AML-193 (cell line): ENCODE measurements around the gene STYXL1.
"Not testable (repeated sequence)": the region's sequence is repeated elsewhere in the genome, so short reads cannot be mapped to it uniquely, and the experiment has no call there.

Source experiments
- DNase-seq, 2 experiments: peaks; one replicate each; lab custom pipeline; 2025; lab: John Stamatoyannopoulos, UW

The STYXL1 gene, protein sequence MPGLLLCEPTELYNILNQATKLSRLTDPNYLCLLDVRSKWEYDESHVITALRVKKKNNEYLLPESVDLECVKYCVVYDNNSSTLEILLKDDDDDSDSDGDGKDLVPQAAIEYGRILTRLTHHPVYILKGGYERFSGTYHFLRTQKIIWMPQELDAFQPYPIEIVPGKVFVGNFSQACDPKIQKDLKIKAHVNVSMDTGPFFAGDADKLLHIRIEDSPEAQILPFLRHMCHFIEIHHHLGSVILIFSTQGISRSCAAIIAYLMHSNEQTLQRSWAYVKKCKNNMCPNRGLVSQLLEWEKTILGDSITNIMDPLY

GRCh38 chr7:76047811-76048667, at the start of gene STYXL1, which contains the start of gene MDH2:
Gene STYXL1 (minus strand): TSS chr7:76048000. CDS start chr7:76030523, 17,477 bp downstream.
Gene MDH2 (plus strand): TSS chr7:76048106. CDS start chr7:76048161, 55 bp downstream.
- peak; percentile 87 to 89 for DNase-seq

- DNase-seq, result no peak
Measured at GRCh38 chr7:76095908-76096307, 48.1 kb upstream of the STYXL1 start.

DNA sequence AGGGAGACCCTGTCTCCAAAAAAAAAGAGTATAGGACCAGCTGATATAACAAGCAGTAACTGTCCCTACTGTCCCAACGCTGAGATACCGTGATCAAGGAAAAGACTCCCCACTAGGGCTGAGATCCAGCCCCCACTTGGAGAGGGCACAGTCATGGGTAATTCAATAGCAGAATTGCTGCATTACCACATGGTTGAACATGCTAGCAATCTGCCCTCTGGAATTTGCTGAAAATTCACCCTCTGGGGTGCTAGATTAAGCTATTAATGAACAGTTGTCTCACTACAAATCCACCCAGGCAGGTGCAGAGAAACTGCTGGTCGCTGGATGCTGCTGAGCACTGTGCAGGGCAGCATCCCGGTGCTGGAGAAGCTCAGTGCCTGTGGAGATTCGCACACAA, 46.5 kb upstream of the STYXL1 start:
- not testable (repeated sequence) for DNase-seq

DNA sequence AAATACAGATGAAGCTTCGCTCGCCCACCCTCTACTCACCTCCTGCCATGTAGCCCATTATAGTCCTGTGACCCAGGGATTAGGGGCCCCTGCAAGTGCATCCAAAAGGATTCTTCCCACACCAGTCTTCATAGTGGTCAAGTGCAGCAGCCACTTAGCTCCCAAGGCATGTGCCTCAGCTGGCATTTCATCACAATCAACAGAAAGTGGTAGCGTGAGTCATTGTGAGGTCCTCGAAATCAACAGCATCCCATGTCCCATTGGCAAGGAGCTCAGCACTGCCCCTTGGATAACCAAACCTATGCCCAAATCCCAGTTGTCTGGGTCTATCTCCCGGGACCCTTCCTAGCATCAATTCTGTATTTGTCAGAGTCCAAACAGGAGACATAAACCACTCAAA, 45.7 kb upstream of the STYXL1 start:
- not testable (repeated sequence) for DNase-seq

GRCh38 chr7:76091506-76091905, 43.7 kb upstream of the STYXL1 start:
- no peak for DNase-seq

DNA sequence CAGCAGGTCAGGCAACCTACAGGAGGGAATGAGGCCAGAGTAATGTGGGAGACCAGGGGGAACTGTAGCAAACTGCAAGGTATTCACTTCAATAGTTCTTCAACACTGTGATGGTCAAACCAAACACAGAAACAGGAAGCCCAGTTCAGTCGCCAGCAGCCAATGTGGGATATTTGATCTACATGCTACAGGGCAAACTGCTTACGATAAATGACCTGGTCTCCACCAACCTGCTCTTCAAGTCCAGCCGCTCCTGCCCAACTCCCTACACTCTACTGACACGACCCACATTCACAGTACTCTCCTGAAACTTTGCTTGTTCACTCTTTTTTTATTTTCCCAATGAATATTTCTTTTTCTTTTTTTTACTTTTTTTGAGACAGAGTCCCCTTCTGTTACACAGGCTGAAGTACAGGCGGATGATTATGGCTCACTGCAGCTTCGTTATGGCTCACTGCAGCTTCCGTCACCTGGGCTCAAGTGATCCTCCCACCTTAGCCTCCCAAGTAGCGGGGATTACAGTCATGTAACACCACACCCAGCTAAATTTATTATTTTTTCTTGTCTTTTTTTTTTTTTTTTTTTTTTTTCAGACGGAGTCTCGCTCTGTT, 42.2 kb upstream of the STYXL1 start:
- DNase-seq, result no peak

DNA sequence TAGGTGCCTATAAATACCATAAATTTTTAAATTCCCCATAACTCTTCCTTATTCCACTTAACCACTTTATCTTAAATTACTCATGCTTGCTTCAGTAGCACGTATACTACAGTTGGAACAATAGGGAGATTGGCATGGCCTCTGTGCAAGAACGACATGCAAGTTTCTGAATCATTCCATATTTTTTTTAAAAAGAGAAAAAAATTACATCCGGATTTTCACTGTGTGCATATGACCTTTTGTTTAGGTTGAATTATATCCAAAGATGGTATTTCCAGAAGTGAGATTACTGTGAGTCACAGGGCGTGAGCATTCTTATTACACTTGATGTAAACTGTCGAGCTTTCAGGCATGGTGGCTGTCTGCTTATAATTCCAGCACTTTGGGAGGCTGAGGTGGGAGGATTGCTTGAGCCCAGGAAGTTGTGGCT, 39.6 kb upstream of the STYXL1 start:
- DNase-seq, result not testable (repeated sequence)

DNA sequence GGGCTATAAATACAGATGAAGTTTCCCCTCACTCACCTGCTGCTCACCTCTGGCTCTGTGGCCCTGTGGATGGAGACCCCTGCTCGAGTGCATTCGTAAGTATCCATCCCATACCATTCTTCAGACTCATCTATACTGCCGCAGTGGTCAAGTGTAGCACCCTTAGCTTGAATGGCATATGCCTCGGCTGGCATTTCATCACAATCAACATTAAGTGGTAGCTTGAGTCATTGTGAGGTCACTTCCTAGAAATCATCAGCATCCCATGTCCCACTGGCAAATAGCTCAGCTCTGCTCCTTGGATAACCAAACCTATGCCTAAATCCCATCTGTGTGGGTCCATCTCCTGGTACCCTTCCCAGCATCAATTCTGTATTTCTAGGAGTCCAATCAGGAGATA, 38.3 kb upstream of the STYXL1 start:
- no peak for DNase-seq

DNA sequence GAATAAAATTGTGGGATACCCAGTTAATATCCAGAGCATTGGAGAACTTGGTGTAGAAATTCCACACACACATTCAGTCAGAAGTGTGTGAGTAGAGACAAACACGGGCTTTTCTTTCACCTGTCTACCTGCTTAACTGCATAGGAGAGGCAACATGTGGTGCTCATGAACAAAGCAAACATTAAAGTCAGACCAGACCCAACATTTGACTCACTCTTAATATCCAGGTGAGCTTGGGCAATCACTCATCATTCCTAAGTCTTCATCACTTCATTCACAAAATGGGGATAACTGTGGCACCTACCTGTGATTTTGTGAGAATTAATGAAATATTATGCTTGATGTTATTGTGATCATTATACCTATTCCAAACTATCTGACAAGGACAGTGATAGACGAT, 36.3 kb upstream of the STYXL1 start:
- DNase-seq, result not testable (repeated sequence)

DNA sequence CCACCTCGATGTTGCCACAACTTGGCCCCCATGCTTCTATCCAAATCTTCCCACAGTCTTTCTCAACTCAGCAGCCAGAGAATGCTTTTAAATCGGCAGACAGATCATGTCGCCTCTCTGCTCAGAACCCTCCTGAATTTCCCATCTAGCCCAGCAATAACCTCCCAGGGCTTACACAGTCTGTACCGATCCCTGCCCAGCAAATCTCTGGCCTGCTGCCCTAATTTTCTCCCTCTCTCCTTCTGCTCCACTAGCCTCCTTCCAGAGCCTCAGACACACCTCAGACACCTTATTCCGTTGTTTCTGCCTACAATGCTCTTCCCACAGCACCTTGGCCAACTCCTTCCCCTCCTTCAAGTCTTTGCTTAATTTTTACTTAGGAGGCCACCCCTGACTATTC, 32.4 kb upstream of the STYXL1 start:
- no peak for DNase-seq

DNA sequence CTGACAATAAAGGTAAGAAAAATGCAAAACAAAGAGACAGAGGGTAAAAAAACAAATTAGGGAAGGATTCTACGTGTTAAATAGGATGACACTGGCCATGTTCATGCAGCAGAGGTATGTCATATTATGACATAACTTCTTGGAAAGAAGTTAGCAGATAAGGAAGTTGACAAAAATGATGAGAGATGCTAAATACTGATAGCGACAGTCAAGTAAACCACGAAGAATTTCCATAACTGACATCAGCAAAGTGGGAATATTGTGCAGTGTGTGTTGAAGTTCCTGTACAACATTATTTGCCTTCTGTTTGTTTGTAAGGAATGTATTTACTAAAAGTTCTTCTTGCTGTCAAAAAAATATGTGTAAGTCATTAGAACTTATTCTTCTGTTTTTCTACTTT, 29.6 kb upstream of the STYXL1 start:
- no peak for DNase-seq

- DNase-seq, result no peak
Measured at GRCh38 chr7:76076995-76077394, 29.2 kb upstream of the STYXL1 start.

DNA sequence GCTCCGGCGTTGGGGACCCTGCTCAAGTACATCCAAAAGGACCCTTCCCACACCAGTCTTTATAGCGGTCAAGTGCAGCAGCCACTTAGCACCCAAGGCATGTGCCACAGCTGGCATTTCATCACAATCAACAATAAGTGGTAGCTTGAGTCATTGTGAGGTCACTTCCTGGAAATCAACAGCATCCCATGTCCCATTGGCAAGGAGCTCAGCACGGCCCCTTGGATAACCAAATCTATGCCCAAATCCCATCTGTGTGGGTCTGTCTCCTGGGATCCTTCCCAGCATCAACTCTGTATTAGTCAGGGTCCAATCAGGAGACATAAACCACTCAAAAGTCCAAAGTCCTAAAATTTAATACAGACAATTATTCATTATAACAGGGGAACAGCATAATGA, 27.2 kb upstream of the STYXL1 start:
- DNase-seq, result no peak

DNA sequence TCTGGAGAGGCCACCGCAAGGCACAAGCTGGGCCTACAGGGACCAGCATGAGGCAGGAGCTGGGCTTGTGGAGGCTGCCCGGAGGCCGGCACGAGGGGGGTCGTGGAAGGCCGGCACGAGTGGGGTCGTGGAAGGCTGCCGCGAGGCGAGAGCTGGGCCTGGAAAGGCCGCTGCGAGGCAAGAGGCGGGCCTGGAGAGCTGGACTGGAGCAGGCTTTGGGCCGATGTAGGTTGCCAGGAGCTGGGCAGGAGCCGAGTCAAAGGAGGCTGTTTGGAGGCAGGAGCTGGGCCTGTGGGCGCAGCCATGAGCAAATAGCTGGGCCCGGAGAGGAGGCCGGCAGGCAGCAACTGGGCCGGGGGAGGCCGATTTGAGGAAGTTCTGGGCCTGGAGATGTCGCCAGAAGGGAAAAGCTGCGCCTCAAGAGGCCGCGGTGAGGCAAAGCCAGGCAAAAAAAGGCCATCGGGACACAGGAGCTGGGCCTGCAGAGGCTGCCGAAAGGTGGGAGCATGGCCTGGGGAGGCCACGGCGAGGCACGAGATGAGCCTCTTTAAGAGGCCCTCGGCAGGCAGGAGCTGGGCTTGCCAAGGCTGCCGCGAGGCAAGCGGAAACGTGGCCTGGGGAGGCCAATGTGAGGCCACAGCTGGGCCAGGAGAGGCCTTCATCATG, 26.6 kb upstream of the STYXL1 start:
- DNase-seq, result no peak

GRCh38 chr7:76073335-76073990, 25.7 kb upstream of the STYXL1 start:
- DNase-seq, result no peak

GRCh38 chr7:76072243-76073148, 24.7 kb upstream of the STYXL1 start:
- no peak for DNase-seq

DNA sequence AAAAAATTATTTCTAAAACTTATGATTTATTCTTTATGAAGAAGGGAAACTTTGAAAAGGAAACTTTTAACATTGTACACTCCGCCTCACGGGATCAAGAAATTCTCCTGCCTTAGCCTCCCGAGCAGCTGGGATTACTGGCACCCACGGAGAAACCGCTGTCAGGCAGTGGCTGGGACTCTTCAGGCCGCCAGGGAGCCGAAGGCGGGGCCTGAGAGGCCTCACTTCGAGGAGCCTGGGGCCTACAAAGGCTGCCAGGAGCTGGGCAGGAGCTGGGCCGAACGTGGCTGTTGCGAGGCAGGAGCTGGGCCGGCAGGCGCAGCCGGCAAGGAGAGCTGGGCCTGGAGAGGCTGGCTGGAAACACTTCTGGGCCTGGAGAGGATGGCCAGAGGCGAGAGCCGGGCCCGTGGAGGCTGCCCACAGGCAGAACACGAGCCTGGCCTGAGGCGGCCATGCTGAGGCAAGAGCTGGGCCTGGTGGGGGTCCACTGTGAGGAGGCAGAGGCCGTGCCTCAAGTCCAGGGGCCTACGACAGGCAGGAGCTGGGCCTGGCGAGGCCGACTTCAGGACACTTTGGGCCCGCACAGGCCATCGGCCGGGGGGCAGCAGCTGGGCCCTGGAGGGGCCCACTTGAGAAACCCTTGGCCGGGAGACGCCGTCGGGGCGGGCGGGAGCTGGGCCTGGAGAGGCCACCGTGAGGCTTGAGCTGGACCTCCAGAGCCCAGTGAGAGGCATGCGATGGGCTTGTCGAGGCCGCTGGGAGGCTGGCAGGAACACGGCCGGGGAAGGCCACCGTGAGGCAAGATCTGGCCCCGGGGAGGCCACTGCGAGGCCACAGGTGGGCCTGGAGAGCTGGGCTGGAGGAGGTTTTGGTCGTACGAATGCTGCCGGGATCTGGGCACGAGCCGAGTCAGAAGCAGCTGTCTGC, 23.8 kb upstream of the STYXL1 start:
- DNase-seq, result no peak

GRCh38 chr7:76069238-76069638, 21.4 kb upstream of the STYXL1 start:
- DNase-seq, result peak; percentile 72 to 78

DNA sequence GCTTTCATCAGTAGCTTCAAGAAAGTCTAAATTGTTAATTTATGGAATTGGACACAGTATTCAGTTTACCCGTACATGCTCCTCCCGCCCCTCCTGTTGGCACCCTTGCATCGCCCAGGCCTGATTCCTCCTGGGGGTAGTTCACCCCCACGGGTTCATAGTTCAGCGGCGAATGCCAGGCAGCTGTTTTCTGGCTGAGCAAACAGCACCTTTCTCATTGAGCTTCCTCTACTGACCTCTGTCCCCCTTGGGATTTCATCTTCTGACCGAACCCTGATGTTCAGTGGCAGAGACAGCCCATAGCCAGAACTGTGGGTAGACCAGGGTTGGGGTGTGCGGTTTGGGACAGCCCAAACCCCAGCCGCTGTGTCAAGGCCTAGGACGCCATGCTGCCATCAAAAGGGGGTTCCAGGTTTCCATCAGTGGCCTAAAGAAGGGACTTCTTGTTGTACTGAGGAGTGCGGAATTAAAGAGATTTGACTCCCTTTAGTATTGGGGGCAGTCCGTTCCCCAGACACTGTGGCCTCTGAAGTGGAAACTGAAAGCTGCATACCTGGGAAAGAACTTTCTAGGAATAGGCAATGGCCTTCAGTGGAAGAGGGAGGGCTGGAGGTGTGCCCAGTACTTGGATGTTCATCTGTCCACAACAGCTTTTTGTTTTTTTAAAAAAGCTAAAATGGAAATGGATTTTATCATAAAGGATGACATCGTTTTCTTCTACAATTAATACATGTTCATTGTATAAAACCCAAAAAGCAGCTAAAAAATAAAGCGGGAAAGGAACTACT, 19.1 kb upstream of the STYXL1 start:
- no peak for DNase-seq
